GM06990 (cell line): Measurements from ENCODE around the gene SIPA1L3.

Experiments
- DNase-seq: peaks from one replicate; pipeline ENCODE4 v3.0.0-alpha.2; 2011; ENCODE audit not compliant: insufficient read length; ENCODE audit errors: extremely low read depth
- H3K27me3 ChIP-seq: replicated peaks from 2 replicates; pipeline ENCODE4 v1.6.0; 2011; ENCODE audit warnings: low read length; ENCODE audit not compliant: control insufficient read depth, insufficient read depth
- H3K36me3 ChIP-seq: 2 replicates; pipeline ENCODE4 v1.5.1; 2011; ENCODE audit warnings: low read length; ENCODE audit not compliant: control insufficient read depth, insufficient read depth
- H3K4me3 ChIP-seq: replicated peaks from 2 replicates; pipeline ENCODE4 v1.5.1; 2011; ENCODE audit warnings: low read depth, mild to moderate bottlenecking, control low read depth, low read length
- CTCF ChIP-seq: IDR thresholded peaks from 2 replicates; pipeline ENCODE4 v1.5.1; 2011; ENCODE audit warnings: low read length, control low read depth, mild to moderate bottlenecking, inconsistent platforms; ENCODE audit not compliant: insufficient read depth, poor library complexity, severe bottlenecking

The SIPA1L3 gene

DNA sequence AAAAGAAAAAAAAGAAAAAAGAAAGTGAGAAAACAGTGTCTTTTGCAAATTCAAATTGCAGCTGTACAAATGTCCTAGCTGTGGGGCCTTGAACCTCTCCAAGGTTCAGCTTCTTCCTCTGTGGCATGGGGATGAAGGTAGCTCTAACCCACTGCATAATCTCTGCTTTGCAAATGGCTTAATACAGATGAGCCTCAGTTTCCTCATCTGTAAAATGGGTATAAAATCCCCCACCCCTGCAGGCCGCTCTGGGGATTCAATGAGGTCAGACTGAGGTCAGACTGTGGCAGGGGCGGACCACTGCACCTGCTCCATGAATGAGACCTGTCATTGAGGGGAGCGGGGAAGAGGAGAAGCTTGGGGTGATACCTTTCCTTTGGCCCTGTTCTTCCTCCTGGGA, 311.2 kb downstream of the SIPA1L3 start:
- Histone ChIP-seq H3K36me3 (no peaks in the 10 kb centered on the region), H3K27me3 (no peaks in the 10 kb centered on the region), H3K4me3 (no peak overlapping the region)
- TF ChIP-seq CTCF: no peak
- no peak for DNase-seq

DNA sequence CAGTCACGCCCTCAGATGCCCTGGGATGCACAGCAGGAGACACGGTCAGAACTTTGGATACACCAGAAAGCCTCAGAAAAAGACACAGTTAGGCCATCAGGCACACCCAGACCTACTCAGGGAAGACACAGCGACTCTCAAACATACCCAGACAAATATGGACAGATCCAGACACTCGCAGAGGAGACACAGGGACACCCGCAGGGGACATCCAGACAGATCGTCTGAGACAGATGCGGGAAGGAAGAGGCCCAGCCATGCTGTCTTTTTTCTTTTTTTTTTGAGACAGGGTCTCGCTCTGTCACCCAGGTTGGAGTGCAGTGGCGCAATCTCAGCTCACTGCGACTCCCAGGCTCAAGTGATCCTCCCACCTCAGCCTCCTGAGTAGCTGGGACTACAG, 312.2 kb downstream of the SIPA1L3 start:
- DNase-seq: no peak
- H3K4me3 ChIP-seq: no peak overlapping the region
- no peaks in the 10 kb centered on the region for H3K36me3 ChIP-seq
- H3K27me3 ChIP-seq: no peaks in the 10 kb centered on the region
- TF ChIP-seq CTCF: no peak

GRCh38 chr19:38221421-38221820, 314.4 kb downstream of the SIPA1L3 start:
- Histone ChIP-seq H3K36me3 (no peaks in the 10 kb centered on the region), H3K4me3 (no peak overlapping the region), H3K27me3 (no peaks in the 10 kb centered on the region)
- DNase-seq: no peak
- TF ChIP-seq CTCF: no peak

- no peaks in the 10 kb centered on the region for H3K27me3 ChIP-seq
- H3K36me3 ChIP-seq: no peaks in the 10 kb centered on the region
- DNase-seq: no peak
- no peak overlapping the region for H3K4me3 ChIP-seq
- TF ChIP-seq CTCF: no peak
These were observed 315.2 kb downstream of the SIPA1L3 start for GRCh38 chr19:38221919-38222830.

GRCh38 chr19:38223119-38223523, 316.1 kb downstream of the SIPA1L3 start:
- no peaks in the 10 kb centered on the region; the same call in 1 of the 2 replicates for H3K27me3 ChIP-seq
- no peak for DNase-seq
- no peaks in the 10 kb centered on the region for H3K36me3 ChIP-seq
- H3K4me3 ChIP-seq: no peak overlapping the region; the same call in 1 of the 2 replicates
- TF ChIP-seq CTCF: no peak
